Mesothelial cell of epicardium (in vitro differentiated cells): ENCODE measurements around the gene DNAH10. TPM values are rescaled to one million over a fixed set of nuclear protein-coding genes. Genes with fewer than 3 reads are reported as not detected.
A peak's percentile ranks its signal among the peaks of the same experiment; 100 is the strongest.
"Not testable (repeated sequence)": the region's sequence is repeated elsewhere in the genome, so short reads cannot be mapped to it uniquely, and the experiment has no call there.

ENCODE experiments used
- DNase-seq, 2 experiments: peaks; one replicate each; pipeline ENCODE4 v3.0.0; 2021; ENCODE audit warnings: low spot score in 2 of 2; ENCODE audit not compliant: unreplicated experiment in 2 of 2
- H3K27ac Mint-ChIP-seq: 2 replicates; pipeline ENCODE4 v1.8.0; 2021; ENCODE audit warnings: mixed read lengths
- H3K27me3 Mint-ChIP-seq: 2 replicates; pipeline ENCODE4 v1.8.0; 2021; ENCODE audit warnings: low read depth, mixed read lengths
- H3K36me3 Mint-ChIP-seq: 2 replicates; pipeline ENCODE4 v1.8.0; 2021; ENCODE audit warnings: mixed read lengths
- H3K4me1 Mint-ChIP-seq: 2 replicates; pipeline ENCODE4 v1.8.0; 2021; ENCODE audit warnings: mixed read lengths
- H3K4me3 Mint-ChIP-seq: 2 replicates; pipeline ENCODE4 v1.8.0; 2021; ENCODE audit warnings: mild to moderate bottlenecking, moderate library complexity, mixed read lengths
- H3K9me3 Mint-ChIP-seq: 2 replicates; pipeline ENCODE4 v1.8.0; 2021; ENCODE audit warnings: mixed read lengths
- CTCF ChIP-seq: fragments of 200-600 bp; sonication (generic); IDR thresholded peaks from one replicate; pipeline ENCODE4 v1.5.0; 2021; ENCODE audit warnings: antibody characterized with exemption; ENCODE audit not compliant: unreplicated experiment
- total RNA-seq: library from RNA; stranded (reverse); gene quantifications from 3 replicates; pipeline ENCODE4 v1.2.1, GENCODE V29; 2021

DNAH10 gene
- total RNA-seq, 1 donor from 2014 or later, result 2.7 TPM

GRCh38 chr12:123907726-123908476 is 145.8 kb downstream of the DNAH10 start:
- DNase-seq, result no peak
- Mint-ChIP-seq H3K4me1 (peaks cover 38% of the 10 kb centered on the region), H3K27ac (peak overlapping the region; percentile 83), H3K36me3 (no peaks in the 10 kb centered on the region), H3K4me3 (peak overlapping the region; percentile 9), H3K27me3 (peaks cover 6% of the 10 kb centered on the region), H3K9me3 (no peaks in the 10 kb centered on the region)
- no peak for TF ChIP-seq CTCF

- peaks cover 39% of the 10 kb centered on the region for H3K4me1 Mint-ChIP-seq
- no peaks in the 10 kb centered on the region for H3K36me3 Mint-ChIP-seq
- TF ChIP-seq CTCF, result no peak
- no peak overlapping the region for H3K4me3 Mint-ChIP-seq
- no peaks in the 10 kb centered on the region for H3K9me3 Mint-ChIP-seq
- peaks cover 3% of the 10 kb centered on the region for H3K27me3 Mint-ChIP-seq
- DNase-seq, result no peak
- no peak overlapping the region for H3K27ac Mint-ChIP-seq
Measured at GRCh38 chr12:123908884-123909725, 147.0 kb downstream of the DNAH10 start.

- Mint-ChIP-seq H3K4me1 (peaks cover 37% of the 10 kb centered on the region), H3K9me3 (no peaks in the 10 kb centered on the region), H3K27ac (no peak overlapping the region), H3K36me3 (no peaks in the 10 kb centered on the region), H3K27me3 (peaks cover 2% of the 10 kb centered on the region), H3K4me3 (no peak overlapping the region)
- TF ChIP-seq CTCF, result no peak
- no peak for DNase-seq
Measured at GRCh38 chr12:123910057-123910456, 148.0 kb downstream of the DNAH10 start.

- H3K27ac Mint-ChIP-seq, result peak overlapping the region; percentile 93
- no peaks in the 10 kb centered on the region for H3K9me3 Mint-ChIP-seq
- DNase-seq, result no peak
- no peak for TF ChIP-seq CTCF
- H3K27me3 Mint-ChIP-seq, result peaks cover 2% of the 10 kb centered on the region
- no peak overlapping the region for H3K4me3 Mint-ChIP-seq
- no peaks in the 10 kb centered on the region for H3K36me3 Mint-ChIP-seq
- H3K4me1 Mint-ChIP-seq, result peaks cover 32% of the 10 kb centered on the region
Measured at GRCh38 chr12:123910761-123911193, 148.7 kb downstream of the DNAH10 start.

GRCh38 chr12:123911672-123912409 is 149.7 kb downstream of the DNAH10 start:
- H3K4me1 Mint-ChIP-seq, result peaks cover 26% of the 10 kb centered on the region
- not testable (repeated sequence) for H3K27me3 Mint-ChIP-seq, DNase-seq, H3K4me3 Mint-ChIP-seq, H3K27ac Mint-ChIP-seq, H3K9me3 Mint-ChIP-seq, H3K36me3 Mint-ChIP-seq
